ENCODE measurements around the gene BHLHE40. TPM values are rescaled to one million over a fixed set of nuclear protein-coding genes. Genes with fewer than 3 reads are reported as not detected.

The BHLHE40 gene
- total and polyA plus RNA-seq, 2 of the 13 experiments (the other 11 are each of a cell fraction or from before 2014, with no cell fraction given): 1.8 to 51.0 TPM

- TF ChIP-seq CSRNP1 (CRISPR knock-in tag; IDR thresholded peaks at IDR 0.05) (peak; percentile 65; the same call in 1 of the 2 replicates), ZNF232 (CRISPR knock-in tag; IDR thresholded peaks at IDR 0.05; ENCODE audit: borderline replicate concordance) (0 out of 2 replicates have a peak, but pooled peaks have one; percentile 27), SOX13 (IDR thresholded peaks at IDR 0.05) (peak; percentile 35; the same call in 1 of the 2 replicates), SOX13 (CRISPR knock-in tag; conservative IDR thresholded peaks at IDR 0.05 in 1 of 2, IDR thresholded peaks at IDR 0.05 in 1 of 2) (peak in 1 of 2 experiments; percentile 51; a peak in 1 of 4 replicates), ZNF816 (CRISPR knock-in tag; IDR thresholded peaks at IDR 0.05; ENCODE audit: borderline replicate concordance) (0 out of 2 replicates have a peak, but pooled peaks have one; percentile 80), CREB3 (CRISPR knock-in tag; IDR thresholded peaks at IDR 0.05) (0 out of 2 replicates have a peak, but pooled peaks have one; percentile 15), CREM (IDR thresholded peaks at IDR 0.05) (peak; percentile 15; the same call in 1 of the 2 replicates), CREM (CRISPR knock-in tag; IDR thresholded peaks at IDR 0.05) (no peak), ZMYM2 (CRISPR knock-in tag; IDR thresholded peaks at IDR 0.05) (0 out of 2 replicates have a peak, but pooled peaks have one; percentile 66), ELF4 (CRISPR knock-in tag; IDR thresholded peaks at IDR 0.05; ENCODE audit: borderline replicate concordance) (no peak), SETDB1 (CRISPR knock-in tag; IDR thresholded peaks at IDR 0.05; ENCODE audit: borderline replicate concordance) (no peak), ZNF772 (CRISPR knock-in tag; IDR thresholded peaks at IDR 0.05) (0 out of 2 replicates have a peak, but pooled peaks have one; percentile 50), TBX2 (CRISPR knock-in tag; IDR thresholded peaks at IDR 0.05; ENCODE audit: borderline replicate concordance) (peak; percentile 25; the same call in 1 of the 2 replicates), SRY (CRISPR knock-in tag; IDR thresholded peaks at IDR 0.05) (0 out of 2 replicates have a peak, but pooled peaks have one; percentile 51), HMGXB4 (CRISPR knock-in tag; IDR thresholded peaks at IDR 0.05; ENCODE audit: borderline replicate concordance in 1 of 2, low read depth in 1 of 2) (0 out of 4 replicates have a peak, but pooled peaks of 1 of the 2 experiments have one; percentile 12), HDAC1 (CRISPR knock-in tag; IDR thresholded peaks at IDR 0.05) (0 out of 2 replicates have a peak, but pooled peaks have one; percentile 44), MAZ (IDR thresholded peaks at IDR 0.05; ENCODE audit: borderline replicate concordance, low read depth, low read length) (peak; percentile 39; the same call in 1 of the 2 replicates), MAZ (CRISPR knock-in tag; IDR thresholded peaks at IDR 0.05; ENCODE audit: low read depth) (no peak), EED (CRISPR knock-in tag; IDR thresholded peaks at IDR 0.05) (no peak), PITX1 (CRISPR knock-in tag; IDR thresholded peaks at IDR 0.05) (0 out of 2 replicates have a peak, but pooled peaks have one; percentile 26), SNAPC2 (CRISPR knock-in tag; IDR thresholded peaks at IDR 0.05) (0 out of 2 replicates have a peak, but pooled peaks have one; percentile 49), SKI (IDR thresholded peaks at IDR 0.05; ENCODE audit: partially characterized antibody) (peak; percentile 5), SP5 (CRISPR knock-in tag; IDR thresholded peaks at IDR 0.05; ENCODE audit: borderline replicate concordance, low read depth) (peak; percentile 80)
These were observed 2.0 kb upstream of the BHLHE40 start (continued) for GRCh38 chr3:4977001-4977852.
